Measurements from ENCODE around the gene TYW5. TPM values are rescaled to one million over a fixed set of nuclear protein-coding genes. Genes with fewer than 3 reads are reported as not detected.
A peak's percentile ranks its signal among the peaks of the same experiment; 100 is the strongest.

TYW5 gene
- total RNA-seq, 1 donor, result 12.1 TPM

GRCh38 chr2:199962203-199962602, 6.9 kb upstream of the TYW5 start:
- H3K4me3 ChIP-seq (ENCODE audit: low read depth, low read length), result no peak overlapping the region
- TF ChIP-seq CTCF (IDR thresholded peaks at IDR 0.05; ENCODE audit: insufficient read depth, low read depth, low read length), result no peak
- no peak for DNase-seq (ENCODE audit: low read depth)

- DNase-seq (ENCODE audit: low read depth), result no peak
- H3K4me3 ChIP-seq (ENCODE audit: low read depth, low read length), result no peak overlapping the region
- no peak for TF ChIP-seq CTCF (IDR thresholded peaks at IDR 0.05; ENCODE audit: insufficient read depth, low read depth, low read length)
Measured at GRCh38 chr2:199958014-199958413, 2.7 kb upstream of the TYW5 start.

- H3K4me3 ChIP-seq (ENCODE audit: low read depth, low read length), result peak overlapping the region; percentile 89
- TF ChIP-seq CTCF (IDR thresholded peaks at IDR 0.05; ENCODE audit: insufficient read depth, low read depth, low read length), result no peak
- DNase-seq (ENCODE audit: low read depth), result no peak
Measured at GRCh38 chr2:199956062-199956380, 730 bp upstream of the TYW5 start.

GRCh38 chr2:199955007-199955338, 318 bp downstream of the TYW5 start:
- peak; percentile 58 for DNase-seq (ENCODE audit: low read depth)
- H3K4me3 ChIP-seq (ENCODE audit: low read depth, low read length), result peak overlapping the region; percentile 89
- no peak for TF ChIP-seq CTCF (IDR thresholded peaks at IDR 0.05; ENCODE audit: insufficient read depth, low read depth, low read length)

- DNase-seq (ENCODE audit: low read depth), result no peak
- no peak overlapping the region for H3K4me3 ChIP-seq (ENCODE audit: low read depth, low read length)
- no peak for TF ChIP-seq CTCF (IDR thresholded peaks at IDR 0.05; ENCODE audit: insufficient read depth, low read depth, low read length)
Measured at GRCh38 chr2:199951023-199951422, 4.3 kb downstream of the TYW5 start.

GRCh38 chr2:199950396-199950795, 4.9 kb downstream of the TYW5 start:
- no peak for DNase-seq (ENCODE audit: low read depth)
- TF ChIP-seq CTCF (IDR thresholded peaks at IDR 0.05; ENCODE audit: insufficient read depth, low read depth, low read length), result no peak
- H3K4me3 ChIP-seq (ENCODE audit: low read depth, low read length), result no peak overlapping the region

DNA sequence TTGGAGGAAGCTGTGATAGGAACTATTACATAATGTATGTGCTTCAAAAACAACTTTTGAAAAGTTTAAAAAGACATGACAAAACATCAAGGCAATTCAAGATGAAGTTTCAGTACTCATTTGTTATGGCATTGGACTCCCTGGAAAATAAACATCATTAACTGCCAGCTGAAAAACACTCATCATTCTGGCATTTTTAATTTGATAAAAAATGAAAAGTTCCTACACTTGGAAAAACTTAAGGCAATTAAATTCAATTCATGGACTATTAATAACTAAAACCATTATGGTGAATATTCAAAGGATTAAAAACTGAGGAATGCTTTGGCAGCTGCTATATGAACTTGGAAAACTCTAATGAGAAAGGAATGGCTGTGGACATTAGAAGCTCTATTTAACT, 8.5 kb downstream of the TYW5 start:
- peak; percentile 28 for DNase-seq (ENCODE audit: low read depth)
- no peak for TF ChIP-seq CTCF (IDR thresholded peaks at IDR 0.05; ENCODE audit: insufficient read depth, low read depth, low read length)

More for the DNA sequence above, 8.5 kb downstream of the TYW5 start:
- H3K4me3 ChIP-seq (ENCODE audit: low read depth, low read length), result no peak overlapping the region

Data from fibroblast of villous mesenchyme (primary cell).